Upper lobe of left lung (tissue), 4 donors: Measurements from ENCODE around the gene TMCO4.

ENCODE experiments used
- EP300 ChIP-seq, 4 donors: sonication (generic); formaldehyde crosslinking; IDR thresholded peaks; one replicate each; pipeline ENCODE4 v1.5.1; 2017; ENCODE audit warnings: antibody characterized with exemption in 4 of 4, control low read depth in 2 of 4
- POLR2A ChIP-seq, 4 donors: fragments of 450-650 bp; IDR thresholded peaks; one replicate each; pipeline ENCODE4 v1.5.1; 2016 to 2017; ENCODE audit warnings: antibody characterized with exemption in 4 of 4, mild to moderate bottlenecking in 2 of 4
- TF ChIP-seq, protein P1 (sequence below), 6 experiments: fragments of 450-650 bp in 4 of 6; fragments of 200-600 bp in 2 of 6; sonication (generic) in 2 of 6; IDR thresholded peaks; one replicate each; pipeline ENCODE4 v1.5.1; 2016 to 2019; ENCODE audit warnings: antibody characterized with exemption in 6 of 6

- no peak for TF ChIP-seq POLR2A (IDR thresholded peaks at IDR 0.05)
- TF ChIP-seq, protein P1, sequence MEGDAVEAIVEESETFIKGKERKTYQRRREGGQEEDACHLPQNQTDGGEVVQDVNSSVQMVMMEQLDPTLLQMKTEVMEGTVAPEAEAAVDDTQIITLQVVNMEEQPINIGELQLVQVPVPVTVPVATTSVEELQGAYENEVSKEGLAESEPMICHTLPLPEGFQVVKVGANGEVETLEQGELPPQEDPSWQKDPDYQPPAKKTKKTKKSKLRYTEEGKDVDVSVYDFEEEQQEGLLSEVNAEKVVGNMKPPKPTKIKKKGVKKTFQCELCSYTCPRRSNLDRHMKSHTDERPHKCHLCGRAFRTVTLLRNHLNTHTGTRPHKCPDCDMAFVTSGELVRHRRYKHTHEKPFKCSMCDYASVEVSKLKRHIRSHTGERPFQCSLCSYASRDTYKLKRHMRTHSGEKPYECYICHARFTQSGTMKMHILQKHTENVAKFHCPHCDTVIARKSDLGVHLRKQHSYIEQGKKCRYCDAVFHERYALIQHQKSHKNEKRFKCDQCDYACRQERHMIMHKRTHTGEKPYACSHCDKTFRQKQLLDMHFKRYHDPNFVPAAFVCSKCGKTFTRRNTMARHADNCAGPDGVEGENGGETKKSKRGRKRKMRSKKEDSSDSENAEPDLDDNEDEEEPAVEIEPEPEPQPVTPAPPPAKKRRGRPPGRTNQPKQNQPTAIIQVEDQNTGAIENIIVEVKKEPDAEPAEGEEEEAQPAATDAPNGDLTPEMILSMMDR (IDR thresholded peaks at IDR 0.05), result no peak
- TF ChIP-seq EP300 (IDR thresholded peaks at IDR 0.05), result no peak
These were observed 8.6 kb upstream of the TMCO4 start for GRCh38 chr1:19808351-19808750.
